Testis (tissue), 3 donors: ENCODE measurements around the gene SNPH. TPM values are rescaled to one million over a fixed set of nuclear protein-coding genes. Genes with fewer than 3 reads are reported as not detected.

Source experiments
- DNase-seq: peaks from one replicate; pipeline ENCODE4 v3.0.0-alpha.2; 2019
- H3K27ac ChIP-seq, 2 donors: fragments of 200-600 bp; sonication (generic); one replicate each; pipeline ENCODE4 v1.5.1; 2019
- H3K27me3 ChIP-seq: fragments of 200-600 bp; sonication (generic); one replicate; pipeline ENCODE4 v1.5.1; 2019
- H3K36me3 ChIP-seq: fragments of 200-600 bp; sonication (generic); one replicate; pipeline ENCODE4 v1.5.1; 2017; ENCODE audit warnings: low read depth; ENCODE audit errors: missing control alignments
- H3K4me1 ChIP-seq: fragments of 200-600 bp; sonication (generic); one replicate; pipeline ENCODE4 v1.5.1; 2019
- H3K4me3 ChIP-seq, 2 donors: fragments of 200-600 bp; sonication (generic); one replicate each; pipeline ENCODE4 v1.5.1; 2017 to 2019
- H3K9me3 ChIP-seq: fragments of 200-600 bp; sonication (generic); one replicate; pipeline ENCODE4 v1.5.1; 2017
- CTCF ChIP-seq, 3 experiments: fragments of 450-650 bp in 2 of 3; fragments of 200-600 bp in 1 of 3; sonication (generic) in 1 of 3; IDR thresholded peaks; one replicate each; pipeline ENCODE4 v1.5.1; 2016 to 2019; ENCODE audit warnings: antibody characterized with exemption in 3 of 3, mild to moderate bottlenecking in 2 of 3, moderate library complexity in 1 of 3
- POLR2A ChIP-seq: fragments of 450-650 bp; IDR thresholded peaks from one replicate; pipeline ENCODE4 v1.6.1; 2017; ENCODE audit warnings: antibody characterized with exemption, mild to moderate bottlenecking, moderate library complexity
- whole genome bisulfite sequencing, 2 donors: methylation state at CpG; one replicate each; pipeline ENCODE4 v1.1.5; 2018; 5-methylcytosine and 5-hydroxymethylcytosine counted together
- intact Hi-C: fragments of 100-400 bp; cut with DNase I; formaldehyde crosslinking; loops from one replicate; pipeline ENCODE4 v1.15.1; 2023; ENCODE audit warnings: low total_unique reads
- polyA plus RNA-seq: library from polyadenylated mRNA; stranded (reverse); fragments of 350-450 nt; fragmentation: Illumina TruSeq; extraction: RNeasy Lipid Tissue Mini Kit (QIAGEN cat#74804); gene quantifications from one replicate; pipeline ENCODE4 v1.2.3, GENCODE V29; 2014; ENCODE audit warnings: low read depth, low replicate concordance; ENCODE audit not compliant: insufficient read depth
- total RNA-seq, 2 donors: library from RNA; depleted of rRNA; stranded (reverse); fragments of >200 nt; gene quantifications; one replicate each; pipeline ENCODE4 v1.2.3, GENCODE V29; 2016

Gene SNPH
- total and polyA plus RNA-seq, 3 donors from 2014 or later: 4.2 to 10.4 (median 9.0) TPM

DNA sequence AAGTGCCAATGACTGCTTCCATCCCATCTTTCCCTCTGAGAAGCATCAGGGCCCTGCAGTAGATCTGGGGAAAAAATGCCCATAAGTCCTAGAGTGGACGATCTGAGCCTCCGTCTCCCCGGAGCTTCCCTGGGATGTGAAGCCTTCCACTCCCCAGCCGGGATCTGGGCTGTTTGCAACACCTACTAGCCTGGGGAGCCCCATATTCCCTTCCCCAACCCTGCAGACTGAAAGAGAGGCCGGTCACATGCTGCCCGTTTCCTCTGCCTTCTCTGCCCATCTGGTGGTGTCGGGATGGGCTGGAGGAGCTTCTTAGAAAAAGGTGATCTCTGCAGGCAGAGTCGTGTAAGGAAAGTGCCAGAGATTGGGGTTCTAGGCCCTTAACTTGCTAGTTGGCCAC lies 1.1 kb downstream of the SNPH start:
- Histone ChIP-seq H3K27me3 (no peaks in the 10 kb centered on the region), H3K4me1 (no peaks in the 10 kb centered on the region), H3K36me3 (no peaks in the 10 kb centered on the region), H3K9me3 (no peaks in the 10 kb centered on the region), H3K4me3 (no peak overlapping the region), H3K27ac (no peak overlapping the region)
- intact Hi-C loops: no loop called here
- DNase-seq: no peak
- TF ChIP-seq POLR2A: no peak
- no peak for TF ChIP-seq CTCF (IDR thresholded peaks at IDR 0.05)
- 57 to 59% methylated on average over 8 of the region's 8 CpGs for WGBS, 2 donors

- no peak for DNase-seq
- WGBS, 2 donors: 80 to 88% methylated on average over 3 of the region's 3 CpGs
Observed at GRCh38 chr20:1267809-1268374, 1.8 kb downstream of the SNPH start.

DNA sequence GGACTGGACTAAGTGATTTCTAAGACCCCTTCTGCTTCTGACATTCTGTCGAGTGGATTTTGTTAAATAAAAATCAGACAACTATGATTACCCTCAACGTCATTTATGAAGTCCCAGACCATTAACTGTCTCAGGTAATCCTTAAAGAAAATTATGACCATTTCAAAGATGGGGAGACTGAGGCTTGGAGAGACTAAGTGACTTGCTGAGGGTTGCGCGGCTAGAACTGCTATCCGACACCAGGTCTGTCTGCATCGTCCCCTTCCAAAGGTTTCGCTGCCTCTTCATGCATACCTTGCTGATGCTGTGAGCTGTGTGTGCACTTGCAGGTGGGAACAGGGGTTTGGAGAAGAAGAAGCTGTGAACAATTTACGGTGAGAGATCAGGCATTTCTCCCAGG lies 3.1 kb downstream of the SNPH start:
- Histone ChIP-seq H3K36me3 (no peaks in the 10 kb centered on the region), H3K27ac (no peak overlapping the region), H3K4me1 (no peaks in the 10 kb centered on the region), H3K4me3 (no peak overlapping the region), H3K9me3 (no peaks in the 10 kb centered on the region), H3K27me3 (no peaks in the 10 kb centered on the region)
- 92 to 94% methylated on average over 8 of the region's 8 CpGs for WGBS, 2 donors
- no peak for TF ChIP-seq CTCF (IDR thresholded peaks at IDR 0.05)
- no peak for TF ChIP-seq POLR2A
- intact Hi-C loops: no loop called here
- no peak for DNase-seq

More at GRCh38 chr20:1267809-1268374, 1.8 kb downstream of the SNPH start:
- no peaks in the 10 kb centered on the region for H3K4me1 ChIP-seq
- no peak overlapping the region for H3K27ac ChIP-seq
- no peak overlapping the region for H3K4me3 ChIP-seq
- intact Hi-C loops: no loop called here
- H3K27me3 ChIP-seq: no peaks in the 10 kb centered on the region
- no peaks in the 10 kb centered on the region for H3K9me3 ChIP-seq
- H3K36me3 ChIP-seq: no peaks in the 10 kb centered on the region
- no peak for TF ChIP-seq CTCF (IDR thresholded peaks at IDR 0.05)
- TF ChIP-seq POLR2A: no peak

GRCh38 chr20:1269850-1270249 lies 3.8 kb downstream of the SNPH start:
- H3K9me3 ChIP-seq: no peaks in the 10 kb centered on the region
- no peak overlapping the region for H3K4me3 ChIP-seq
- intact Hi-C loops: no loop called here
- no peaks in the 10 kb centered on the region for H3K36me3 ChIP-seq
- no peaks in the 10 kb centered on the region for H3K27me3 ChIP-seq
- no peaks in the 10 kb centered on the region for H3K4me1 ChIP-seq
- DNase-seq: no peak
- H3K27ac ChIP-seq: no peak overlapping the region
- 91 to 93% methylated on average over 3 of the region's 3 CpGs for WGBS, 2 donors
- TF ChIP-seq CTCF (IDR thresholded peaks at IDR 0.05) (no peak), POLR2A (no peak)

DNA sequence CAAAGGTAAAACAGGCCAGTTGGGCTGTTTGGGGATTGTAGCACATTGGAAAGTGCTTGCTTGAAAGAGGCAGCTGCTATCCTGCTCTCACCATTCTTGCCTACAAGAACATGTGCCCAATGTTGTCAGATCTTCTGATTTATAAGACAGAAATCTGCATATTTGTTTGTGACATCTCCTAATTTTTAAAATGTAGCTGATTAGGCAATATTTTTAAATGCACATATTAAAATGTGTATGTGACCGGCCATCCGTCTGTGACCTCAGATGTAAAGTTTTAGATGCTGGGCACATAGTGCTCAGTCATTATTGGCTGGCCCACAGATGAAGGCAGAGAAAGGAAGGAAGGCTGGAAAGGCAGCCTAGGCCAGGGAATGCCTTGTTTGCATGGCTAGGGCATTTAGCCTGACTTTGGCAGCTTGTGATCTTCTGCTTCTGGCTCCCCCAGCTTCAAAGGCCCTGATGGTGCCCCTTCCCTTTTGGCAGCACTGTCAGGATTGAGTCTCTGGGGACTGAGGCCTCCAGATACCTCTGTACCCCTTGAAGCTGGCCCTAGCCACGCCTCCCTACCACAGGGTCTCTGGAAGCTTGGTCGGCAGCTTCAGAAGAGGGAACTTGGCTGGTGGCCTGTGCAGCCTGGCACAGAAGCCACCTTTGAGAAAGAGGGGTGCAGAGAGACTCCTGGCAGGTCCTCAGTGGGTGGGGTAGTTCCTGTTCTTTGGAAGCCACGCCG lies 6.4 kb downstream of the SNPH start:
- Histone ChIP-seq H3K4me3 (no peak overlapping the region), H3K27me3 (no peaks in the 10 kb centered on the region), H3K27ac (no peak overlapping the region), H3K9me3 (no peaks in the 10 kb centered on the region), H3K4me1 (no peaks in the 10 kb centered on the region), H3K36me3 (no peaks in the 10 kb centered on the region)
- 89 to 98% methylated on average over 2 to 6 of the region's 6 CpGs for WGBS, 2 donors
- peak; percentile 4 for DNase-seq
- no peak for TF ChIP-seq POLR2A
- TF ChIP-seq CTCF (IDR thresholded peaks at IDR 0.05): no peak
- intact Hi-C loops: no loop called here
